HG03095 (cell line): ENCODE data around the gene PCDHAC2.

ENCODE experiments used
- ATAC-seq: cut with Tn5 transposase; IDR thresholded peaks from one replicate; pipeline ENCODE4 v1.9.1; 2021; ENCODE audit warnings: moderate library complexity; ENCODE audit not compliant: unreplicated experiment

The PCDHAC2 gene, protein sequence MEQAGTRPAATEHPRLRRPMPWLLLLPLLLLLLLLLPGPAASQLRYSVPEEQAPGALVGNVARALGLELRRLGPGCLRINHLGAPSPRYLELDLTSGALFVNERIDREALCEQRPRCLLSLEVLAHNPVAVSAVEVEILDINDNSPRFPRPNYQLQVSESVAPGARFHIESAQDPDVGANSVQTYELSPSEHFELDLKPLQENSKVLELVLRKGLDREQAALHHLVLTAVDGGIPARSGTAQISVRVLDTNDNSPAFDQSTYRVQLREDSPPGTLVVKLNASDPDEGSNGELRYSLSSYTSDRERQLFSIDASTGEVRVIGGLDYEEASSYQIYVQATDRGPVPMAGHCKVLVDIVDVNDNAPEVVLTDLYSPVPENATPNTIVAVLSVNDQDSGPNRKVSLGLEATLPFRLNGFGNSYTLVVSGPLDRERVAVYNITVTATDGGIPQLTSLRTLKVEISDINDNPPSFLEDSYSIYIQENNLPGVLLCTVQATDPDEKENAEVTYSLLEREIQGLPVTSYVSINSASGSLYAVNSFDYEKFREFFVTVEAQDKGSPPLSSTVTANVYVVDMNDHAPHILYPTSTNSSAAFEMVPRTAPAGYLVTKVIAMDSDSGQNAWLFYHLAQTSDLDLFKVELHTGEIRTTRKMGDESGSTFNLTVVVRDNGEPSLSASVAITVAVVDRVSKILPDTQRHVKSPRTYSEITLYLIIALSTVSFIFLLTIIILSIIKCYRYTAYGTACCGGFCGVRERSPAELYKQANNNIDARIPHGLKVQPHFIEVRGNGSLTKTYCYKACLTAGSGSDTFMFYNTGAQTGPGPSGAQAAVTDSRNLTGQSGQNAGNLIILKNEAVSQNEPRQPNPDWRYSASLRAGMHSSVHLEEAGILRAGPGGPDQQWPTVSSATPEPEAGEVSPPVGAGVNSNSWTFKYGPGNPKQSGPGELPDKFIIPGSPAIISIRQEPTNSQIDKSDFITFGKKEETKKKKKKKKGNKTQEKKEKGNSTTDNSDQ

DNA sequence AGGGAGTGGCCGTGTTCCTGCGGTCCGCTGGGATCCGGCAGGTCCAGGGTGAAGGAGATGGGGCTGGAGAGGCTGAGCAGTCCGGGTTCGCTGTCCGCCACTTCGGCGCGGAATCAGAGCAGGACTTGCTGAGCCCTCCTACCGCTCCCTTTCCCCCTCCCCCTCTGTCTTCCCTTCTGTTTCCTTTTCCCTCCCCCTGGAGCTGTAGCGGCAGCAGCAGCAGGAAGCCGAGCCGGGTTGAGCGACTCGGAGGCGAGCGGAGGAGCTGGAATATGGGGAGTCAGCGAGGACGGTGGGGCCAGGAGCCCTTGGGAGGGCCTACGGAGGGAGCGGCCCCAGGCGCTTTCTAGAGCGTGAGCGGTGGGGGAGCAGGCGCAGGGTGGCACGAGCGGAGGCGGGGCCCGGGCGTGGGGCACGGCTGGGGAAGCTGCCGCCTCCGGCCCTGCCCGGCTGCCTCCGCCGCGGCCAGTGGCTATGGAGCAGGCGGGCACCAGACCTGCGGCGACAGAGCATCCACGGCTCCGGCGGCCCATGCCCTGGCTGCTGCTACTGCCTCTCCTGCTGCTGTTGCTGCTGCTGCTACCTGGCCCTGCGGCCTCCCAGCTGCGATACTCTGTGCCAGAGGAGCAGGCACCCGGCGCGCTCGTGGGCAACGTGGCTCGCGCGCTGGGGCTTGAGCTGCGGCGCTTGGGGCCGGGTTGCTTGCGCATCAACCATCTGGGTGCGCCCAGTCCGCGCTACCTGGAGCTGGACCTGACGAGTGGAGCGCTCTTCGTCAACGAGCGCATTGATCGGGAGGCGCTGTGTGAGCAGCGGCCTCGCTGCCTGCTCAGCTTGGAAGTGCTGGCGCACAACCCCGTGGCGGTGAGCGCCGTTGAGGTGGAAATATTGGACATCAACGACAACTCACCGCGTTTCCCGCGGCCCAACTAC, at the start of gene PCDHAC2:
PCDHAC2 (plus strand) TSS at position 184 of the 933 bp plus-strand sequence; CDS start at position 475, 291 bp downstream.
- ATAC-seq: no peak

- ATAC-seq: no peak
Measured at GRCh38 chr5:140923601-140924000, 42.7 kb upstream of the PCDHAC2 start.

- no peak for ATAC-seq
Measured at GRCh38 chr5:140925806-140926442, 40.4 kb upstream of the PCDHAC2 start, which contains the start of gene PCDHAC1. Gene PCDHAC1, plus strand, starts transcription at chr5:140926299. Its CDS starts 594 bp downstream, at chr5:140926893.

- no peak for ATAC-seq
Measured at GRCh38 chr5:140926443-140927227, 39.6 kb upstream of the PCDHAC2 start.

DNA sequence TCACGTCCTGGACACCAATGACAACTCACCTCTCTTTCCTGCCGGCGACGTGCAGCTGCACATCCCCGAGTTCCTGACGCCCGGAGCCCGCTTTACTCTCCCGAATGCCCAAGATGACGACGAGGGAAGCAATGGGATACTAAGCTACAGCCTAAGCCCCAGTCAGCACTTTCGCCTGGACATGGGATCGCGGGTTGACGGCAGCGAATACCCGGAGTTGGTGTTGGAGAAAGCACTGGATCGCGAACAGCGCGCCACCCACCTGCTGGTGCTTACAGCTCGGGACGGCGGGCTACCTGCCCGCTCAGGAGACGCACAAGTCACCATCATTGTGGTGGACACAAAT, 39.1 kb upstream of the PCDHAC2 start:
- ATAC-seq: no peak

DNA sequence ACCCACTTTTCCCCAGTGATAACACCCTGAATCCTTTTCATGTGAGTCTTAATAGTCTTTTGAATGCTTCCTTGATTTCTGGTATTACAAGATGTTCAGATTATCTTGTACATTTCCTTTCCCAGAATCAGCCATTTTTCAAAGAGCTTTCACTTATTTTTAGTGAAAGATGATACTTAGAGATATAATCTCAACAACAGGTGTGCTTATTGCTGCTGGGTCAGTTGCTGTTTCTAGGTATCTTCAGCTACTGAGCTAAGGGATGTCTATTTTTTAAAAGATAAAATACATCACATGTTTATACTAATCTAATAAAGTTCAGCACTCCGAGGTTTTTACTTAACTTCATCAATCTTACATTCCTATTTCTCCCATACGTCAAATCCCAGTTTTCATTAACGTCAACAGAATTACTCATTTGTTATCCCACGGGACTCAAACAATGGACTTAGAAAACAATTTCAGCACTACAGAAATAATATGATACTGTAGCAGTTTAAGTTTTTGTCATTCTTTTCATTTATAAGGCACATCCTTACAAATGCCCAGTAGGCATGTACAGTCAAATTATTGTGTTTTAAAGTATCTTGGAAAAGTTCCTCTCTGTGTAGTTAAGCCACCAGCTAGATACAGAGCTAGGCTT, 31.2 kb upstream of the PCDHAC2 start:
- no peak for ATAC-seq

- ATAC-seq: no peak
Measured at GRCh38 chr5:140946578-140946977, 19.7 kb upstream of the PCDHAC2 start.

DNA sequence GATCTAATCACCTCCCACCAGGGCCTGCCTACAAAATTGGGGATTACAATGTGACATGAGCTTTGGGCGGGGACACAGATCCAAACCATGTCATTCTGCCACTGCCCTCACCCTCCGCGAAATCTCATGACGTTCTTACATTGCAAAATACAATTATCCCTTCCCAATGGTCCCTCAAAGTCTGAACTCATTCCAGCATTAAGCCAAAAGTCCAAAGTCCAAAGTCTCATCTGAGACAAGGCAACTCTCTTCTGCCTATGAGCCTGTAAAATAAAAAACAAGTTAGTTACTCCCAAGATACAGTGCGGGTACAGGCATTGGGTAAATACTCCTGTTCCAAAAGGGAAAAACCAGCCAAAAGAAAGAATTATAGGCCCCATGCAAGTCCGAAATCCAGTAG, 14.6 kb upstream of the PCDHAC2 start:
- no peak for ATAC-seq

- ATAC-seq: no peak
Measured at GRCh38 chr5:140953234-140953633, 13.0 kb upstream of the PCDHAC2 start.

DNA sequence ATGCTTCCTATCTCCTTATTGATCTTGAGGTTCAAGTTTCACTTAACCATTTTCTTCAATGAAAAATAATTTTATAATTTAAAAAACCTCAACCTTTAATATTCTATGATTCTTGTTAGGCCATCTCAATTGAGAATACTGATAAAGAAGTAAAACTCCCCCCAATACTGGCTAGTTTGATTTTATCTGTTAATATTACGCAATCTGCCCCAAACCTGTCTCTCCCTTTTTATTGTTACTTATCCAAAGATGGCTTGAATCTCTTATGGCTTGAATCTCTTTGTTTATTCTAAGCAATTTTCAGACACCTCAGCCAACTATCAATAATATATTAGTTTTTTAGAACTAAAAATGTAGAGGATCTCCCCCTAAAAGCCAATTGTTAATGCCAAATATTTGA, 4.1 kb upstream of the PCDHAC2 start:
- no peak for ATAC-seq

GRCh38 chr5:140964356-140964755, 1.9 kb upstream of the PCDHAC2 start:
- ATAC-seq: no peak

- no peak for ATAC-seq
Measured at GRCh38 chr5:140965905-140966292, 377 bp upstream of the PCDHAC2 start.

GRCh38 chr5:140967226-140967893, 1.1 kb downstream of the PCDHAC2 start:
- ATAC-seq: no peak

DNA sequence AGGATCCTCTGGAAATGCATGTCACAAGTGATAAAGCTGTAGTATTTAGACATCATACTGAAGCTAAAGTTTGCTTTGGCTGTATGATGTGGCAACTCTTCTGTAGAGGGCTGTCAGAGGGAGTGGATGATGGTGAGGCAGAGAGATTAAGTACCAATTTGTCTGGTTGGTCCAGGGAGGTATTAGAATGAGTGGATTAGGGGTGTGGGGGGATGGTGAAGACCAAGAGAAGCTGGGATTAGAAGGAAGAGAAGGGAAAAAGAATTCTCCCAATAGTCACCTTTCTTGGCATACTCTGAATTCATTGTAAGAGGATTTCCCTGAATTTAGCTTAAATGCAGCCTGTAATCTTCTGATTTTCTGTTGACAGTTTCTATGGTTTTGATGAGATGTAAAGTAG, 3.6 kb downstream of the PCDHAC2 start:
- ATAC-seq: no peak

DNA sequence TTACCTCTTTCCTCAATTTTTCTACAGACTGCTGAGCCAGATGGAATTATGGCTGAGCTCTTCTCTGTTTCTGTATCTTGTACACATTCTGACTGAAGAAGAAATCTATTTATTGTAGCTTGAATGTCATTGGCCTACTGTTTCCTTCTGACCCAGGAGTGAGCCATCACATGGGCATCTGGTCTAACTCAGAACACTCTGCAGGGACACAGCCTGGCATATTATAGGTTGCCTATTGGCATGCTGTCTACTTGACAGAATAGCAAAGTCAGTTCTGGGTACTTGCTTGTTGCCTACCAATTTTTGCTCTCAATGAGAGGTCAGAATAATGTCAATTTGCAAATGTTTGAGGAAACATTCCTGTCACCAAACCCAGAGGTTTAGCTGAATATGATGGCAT, 7.3 kb downstream of the PCDHAC2 start:
- no peak for ATAC-seq

- no peak for ATAC-seq
Measured at GRCh38 chr5:140977003-140977402, 10.7 kb downstream of the PCDHAC2 start.

DNA sequence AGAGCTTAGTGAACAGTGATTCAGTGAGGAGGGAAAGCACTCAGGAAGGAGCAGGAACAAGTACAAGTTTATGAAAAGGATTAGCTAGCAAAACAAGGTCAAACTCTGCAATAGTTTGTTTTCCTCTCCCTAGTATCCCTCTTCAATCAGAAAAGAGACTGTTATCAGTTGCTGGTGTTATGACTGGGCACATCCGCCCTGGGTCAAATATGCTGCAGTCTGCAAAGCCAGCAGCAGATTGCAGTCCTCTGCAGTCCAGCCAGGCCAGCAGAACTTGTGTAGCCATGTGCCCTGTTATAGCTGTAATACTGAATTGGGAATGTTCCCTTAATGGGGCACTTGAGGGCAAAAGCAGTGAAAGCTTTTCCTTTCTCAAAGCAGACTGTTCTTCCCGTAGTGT, 12.0 kb downstream of the PCDHAC2 start:
- no peak for ATAC-seq

GRCh38 chr5:140978983-140979382, 12.7 kb downstream of the PCDHAC2 start:
- no peak for ATAC-seq
